ENCODE measurements around the gene TXNRD1.

GRCh38 chr12:104181313-104181712, 34.3 kb upstream of the TXNRD1 start:
- no peak for TF ChIP-seq CTCF (IDR thresholded peaks at IDR 0.05)
- no peak for TF ChIP-seq POLR2A (IDR thresholded peaks at IDR 0.05)
- TF ChIP-seq POLR2AphosphoS5 (IDR thresholded peaks at IDR 0.05), result no peak
